Right atrium auricular region (tissue), 2 donors: Measurements from ENCODE around the gene CLP1. TPM values are rescaled to one million over a fixed set of nuclear protein-coding genes. Genes with fewer than 3 reads are reported as not detected.

Source experiments
- DNase-seq: peaks from one replicate; pipeline ENCODE4 v3.0.0-alpha.2; 2019; ENCODE audit warnings: low spot score
- H3K27ac ChIP-seq, 2 donors: fragments of 200-600 bp; sonication (generic); 1 replicate in 1 of 2; 2 replicates in 1 of 2; pipeline ENCODE4 v1.5.1; 2016 to 2019
- H3K27me3 ChIP-seq, 2 donors: fragments of 200-600 bp; sonication (generic); one replicate each; pipeline versions ENCODE4 v1.5.1 to v1.6.0; 2017 to 2019
- H3K36me3 ChIP-seq: fragments of 200-600 bp; sonication (generic); one replicate; pipeline ENCODE4 v1.5.1; 2016
- H3K4me1 ChIP-seq, 2 donors: fragments of 200-600 bp; sonication (generic); one replicate each; pipeline versions ENCODE4 v1.5.1 to v1.6.0; 2017 to 2019
- H3K4me3 ChIP-seq, 2 donors: fragments of 200-600 bp; sonication (generic); 1 replicate in 1 of 2; 2 replicates in 1 of 2; pipeline ENCODE4 v1.5.1; 2017 to 2019; ENCODE audit warnings: mild to moderate bottlenecking in 1 of 2, moderate library complexity in 1 of 2
- H3K9me3 ChIP-seq, 2 donors: fragments of 200-600 bp; sonication (generic); one replicate each; pipeline ENCODE4 v1.5.1; 2019
- CTCF ChIP-seq, 2 donors: fragments of 200-600 bp; sonication (generic); IDR thresholded peaks; one replicate each; pipeline ENCODE4 v1.5.1; 2019; ENCODE audit warnings: antibody characterized with exemption in 2 of 2
- total RNA-seq, 2 donors: library from RNA; depleted of rRNA; stranded (reverse); fragments of >200 nt; gene quantifications; one replicate each; pipeline ENCODE4 v1.1.0, GENCODE V29; 2016

CLP1 gene
- total RNA-seq, 2 donors from 2014 or later, result 5.9 to 8.1 TPM

- no peak for TF ChIP-seq CTCF (IDR thresholded peaks at IDR 0.05)
- Histone ChIP-seq H3K27me3 (no peaks in the 10 kb centered on the region), H3K27ac (no peak overlapping the region), H3K9me3 (no peaks in the 10 kb centered on the region), H3K36me3 (peaks cover 32% of the 10 kb centered on the region), H3K4me3 (no peak overlapping the region), H3K4me1 (peaks cover 0 to 15% of the 10 kb centered on the region in 2 donors)
- no peak for DNase-seq
These were observed 2.1 kb downstream of the CLP1 start for GRCh38 chr11:57659669-57660068.

GRCh38 chr11:57662893-57663292, 5.3 kb downstream of the CLP1 start:
- peaks cover 32% of the 10 kb centered on the region for H3K36me3 ChIP-seq
- no peak overlapping the region for H3K27ac ChIP-seq
- no peaks in the 10 kb centered on the region for H3K9me3 ChIP-seq
- no peak for DNase-seq
- peaks cover 0 to 17% of the 10 kb centered on the region in 2 donors for H3K4me1 ChIP-seq
- no peak for TF ChIP-seq CTCF (IDR thresholded peaks at IDR 0.05)
- H3K4me3 ChIP-seq, result no peak overlapping the region
- no peaks in the 10 kb centered on the region for H3K27me3 ChIP-seq

GRCh38 chr11:57663975-57664374, 6.4 kb downstream of the CLP1 start:
- Histone ChIP-seq H3K36me3 (peaks cover 32% of the 10 kb centered on the region), H3K27me3 (no peaks in the 10 kb centered on the region), H3K9me3 (no peaks in the 10 kb centered on the region), H3K4me3 (no peak overlapping the region), H3K4me1 (peaks cover 0 to 11% of the 10 kb centered on the region in 2 donors), H3K27ac (no peak overlapping the region)
- TF ChIP-seq CTCF (IDR thresholded peaks at IDR 0.05), result no peak
- DNase-seq, result no peak

- TF ChIP-seq CTCF (IDR thresholded peaks at IDR 0.05), result no peak
- Histone ChIP-seq H3K36me3 (peaks cover 6% of the 10 kb centered on the region), H3K4me3 (peak overlapping the region; percentile 94 to 99), H3K27me3 (no peaks in the 10 kb centered on the region), H3K27ac (peak overlapping the region; percentile 97 to 99), H3K4me1 (peaks cover 0 to 33% of the 10 kb centered on the region in 2 donors), H3K9me3 (no peaks in the 10 kb centered on the region)
- peak; percentile 98 for DNase-seq
These were observed 9.7 kb downstream of the CLP1 start for GRCh38 chr11:57667117-57667735.

GRCh38 chr11:57667736-57668433, 10.3 kb downstream of the CLP1 start, which contains the start of gene ZDHHC5:
ZDHHC5 (plus strand) TSS chr11:57668114; CDS start chr11:57673091, 4,977 bp downstream.
- Histone ChIP-seq H3K9me3 (no peaks in the 10 kb centered on the region), H3K4me1 (peaks cover 0 to 33% of the 10 kb centered on the region in 2 donors), H3K36me3 (peaks cover 9% of the 10 kb centered on the region), H3K4me3 (peak within 1 kb of the TSS; percentile 94 to 99), H3K27me3 (no peaks in the 10 kb centered on the region), H3K27ac (peak within 1 kb of the TSS; percentile 97 to 99)
- peak; percentile 46 to 69 for TF ChIP-seq CTCF (IDR thresholded peaks at IDR 0.05)
- peak; percentile 100 for DNase-seq
